Parathyroid adenoma (tissue), 2 donors: ENCODE results near the gene LMBRD2.

Source experiments
- H2AFZ ChIP-seq: fragments of 300-600 bp; sonication (generic); one replicate; pipeline ENCODE4 v1.7.0; 2017; ENCODE audit warnings: antibody characterized with exemption, mild to moderate bottlenecking
- H3K27ac ChIP-seq: fragments of 300-600 bp; sonication (generic); one replicate; pipeline ENCODE4 v1.7.0; 2017
- H3K27me3 ChIP-seq: fragments of 300-600 bp; sonication (generic); one replicate; pipeline ENCODE4 v1.7.0; 2017; ENCODE audit warnings: low read length; ENCODE audit not compliant: control insufficient read depth, insufficient read depth
- H3K36me3 ChIP-seq: fragments of 300-600 bp; sonication (generic); one replicate; pipeline ENCODE4 v1.7.0; 2017; ENCODE audit warnings: low read length; ENCODE audit not compliant: control insufficient read depth, insufficient read depth
- H3K4me1 ChIP-seq: fragments of 300-600 bp; sonication (generic); one replicate; pipeline ENCODE4 v1.7.0; 2017; ENCODE audit warnings: control low read depth
- H3K4me2 ChIP-seq: fragments of 300-600 bp; sonication (generic); one replicate; pipeline ENCODE4 v1.7.0; 2017; ENCODE audit warnings: low read length
- H3K4me3 ChIP-seq: fragments of 300-600 bp; sonication (generic); one replicate; pipeline ENCODE4 v1.7.0; 2017; ENCODE audit warnings: low read depth, low read length
- H3K79me2 ChIP-seq: fragments of 300-600 bp; sonication (generic); one replicate; pipeline ENCODE4 v1.7.0; 2017; ENCODE audit warnings: control low read depth
- H3K9ac ChIP-seq: fragments of 300-600 bp; sonication (generic); one replicate; pipeline ENCODE4 v1.7.0; 2017; ENCODE audit warnings: mild to moderate bottlenecking
- H3K9me3 ChIP-seq: fragments of 300-600 bp; sonication (generic); one replicate; pipeline ENCODE4 v1.7.0; 2017; ENCODE audit warnings: low read length; ENCODE audit not compliant: control insufficient read depth
- CTCF ChIP-seq: fragments of 300-600 bp; sonication (generic); IDR thresholded peaks from one replicate; pipeline ENCODE4 v1.7.0; 2017; ENCODE audit warnings: antibody characterized with exemption, mild to moderate bottlenecking
- donor health status: primary hyperparathyroidism.

Gene LMBRD2

GRCh38 chr5:36178524-36178890 is 26.8 kb upstream of the LMBRD2 start:
- no peak for TF ChIP-seq CTCF
- H3K36me3 ChIP-seq: no peaks in the 10 kb centered on the region
- H3K4me3 ChIP-seq: no peak overlapping the region
- no peaks in the 10 kb centered on the region for H3K9me3 ChIP-seq
- no peaks in the 10 kb centered on the region for H3K79me2 ChIP-seq
- no peak overlapping the region for H3K9ac ChIP-seq
- H3K27me3 ChIP-seq: no peaks in the 10 kb centered on the region
- H3K4me1 ChIP-seq: no peaks in the 10 kb centered on the region
- H2AFZ ChIP-seq: no peak overlapping the region
- H3K4me2 ChIP-seq: no peak overlapping the region
- no peak overlapping the region for H3K27ac ChIP-seq

GRCh38 chr5:36177715-36178523 is 26.2 kb upstream of the LMBRD2 start:
- H3K79me2 ChIP-seq: no peaks in the 10 kb centered on the region
- no peaks in the 10 kb centered on the region for H3K9me3 ChIP-seq
- no peaks in the 10 kb centered on the region for H3K36me3 ChIP-seq
- no peak overlapping the region for H3K4me2 ChIP-seq
- no peak overlapping the region for H3K4me3 ChIP-seq
- TF ChIP-seq CTCF: peak; percentile 45
- no peak overlapping the region for H3K27ac ChIP-seq
- H3K4me1 ChIP-seq: no peaks in the 10 kb centered on the region
- no peak overlapping the region for H2AFZ ChIP-seq
- no peaks in the 10 kb centered on the region for H3K27me3 ChIP-seq
- H3K9ac ChIP-seq: no peak overlapping the region

GRCh38 chr5:36177154-36177553 is 25.5 kb upstream of the LMBRD2 start:
- Histone ChIP-seq H3K9me3 (no peaks in the 10 kb centered on the region), H3K27me3 (no peaks in the 10 kb centered on the region), H3K27ac (no peak overlapping the region), H3K4me2 (no peak overlapping the region), H3K36me3 (no peaks in the 10 kb centered on the region), H2AFZ (no peak overlapping the region), H3K9ac (no peak overlapping the region), H3K79me2 (no peaks in the 10 kb centered on the region), H3K4me3 (no peak overlapping the region), H3K4me1 (no peaks in the 10 kb centered on the region)
- no peak for TF ChIP-seq CTCF

- Histone ChIP-seq H3K4me1 (no peaks in the 10 kb centered on the region), H3K36me3 (no peaks in the 10 kb centered on the region), H3K27ac (no peak overlapping the region)
Measured at GRCh38 chr5:36175043-36175442, 23.4 kb upstream of the LMBRD2 start.

More at GRCh38 chr5:36175043-36175442, 23.4 kb upstream of the LMBRD2 start:
- Histone ChIP-seq H3K4me2 (no peak overlapping the region), H3K27me3 (no peaks in the 10 kb centered on the region), H3K4me3 (no peak overlapping the region), H3K9ac (no peak overlapping the region), H2AFZ (no peak overlapping the region), H3K9me3 (no peaks in the 10 kb centered on the region), H3K79me2 (no peaks in the 10 kb centered on the region)
- TF ChIP-seq CTCF: no peak
